ENCODE measurements around the gene LIM2. TPM values are rescaled to one million over a fixed set of nuclear protein-coding genes. Genes with fewer than 3 reads are reported as not detected.

Gene LIM2
- total RNA-seq, 2 donors from 2014 or later: not detected

DNA sequence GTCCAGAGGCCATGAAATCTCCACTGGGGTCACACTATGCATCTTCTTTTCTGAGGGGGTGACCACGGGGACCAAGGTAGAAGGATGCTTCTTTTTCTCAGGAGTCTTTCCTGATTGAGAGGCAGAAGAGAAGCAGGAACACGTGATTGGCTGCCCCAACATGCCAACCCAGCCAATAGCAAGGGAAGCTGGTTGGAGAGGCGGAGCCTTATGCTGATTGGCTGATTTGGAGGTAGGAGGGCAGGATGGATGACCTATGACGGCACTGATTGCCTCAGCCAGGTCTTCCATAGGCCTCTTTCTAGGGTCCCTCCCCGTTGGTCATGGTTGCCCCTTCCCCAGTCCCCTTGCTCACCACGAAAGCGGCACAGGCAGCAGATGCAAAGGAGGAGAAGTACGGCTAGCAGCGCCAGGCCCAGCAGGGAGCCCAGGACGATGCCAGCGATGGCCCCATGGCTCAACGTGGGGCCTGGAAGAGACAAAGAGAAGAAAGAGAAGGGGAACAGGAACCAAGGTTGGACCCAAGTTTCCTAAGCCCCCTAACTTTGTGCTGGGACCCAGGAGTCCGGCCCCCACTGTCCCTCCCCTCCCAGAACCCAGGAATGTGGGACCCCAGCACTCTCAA is 53.8 kb downstream of the LIM2 start:
- Histone ChIP-seq H3K9me3 (no peaks in the 10 kb centered on the region), H3K4me1 (ENCODE audit: control insufficient read depth in 1 of 2, low read depth in 2 of 2) (peaks cover 0 to under 1% of the 10 kb centered on the region in 2 donors), H3K36me3 (no peaks in the 10 kb centered on the region), H3K4me3 (no peak overlapping the region), H3K27ac (no peak overlapping the region), H3K27me3 (replicated peaks; ENCODE audit: insufficient read depth) (no peaks in the 10 kb centered on the region)
- TF ChIP-seq, protein P1, sequence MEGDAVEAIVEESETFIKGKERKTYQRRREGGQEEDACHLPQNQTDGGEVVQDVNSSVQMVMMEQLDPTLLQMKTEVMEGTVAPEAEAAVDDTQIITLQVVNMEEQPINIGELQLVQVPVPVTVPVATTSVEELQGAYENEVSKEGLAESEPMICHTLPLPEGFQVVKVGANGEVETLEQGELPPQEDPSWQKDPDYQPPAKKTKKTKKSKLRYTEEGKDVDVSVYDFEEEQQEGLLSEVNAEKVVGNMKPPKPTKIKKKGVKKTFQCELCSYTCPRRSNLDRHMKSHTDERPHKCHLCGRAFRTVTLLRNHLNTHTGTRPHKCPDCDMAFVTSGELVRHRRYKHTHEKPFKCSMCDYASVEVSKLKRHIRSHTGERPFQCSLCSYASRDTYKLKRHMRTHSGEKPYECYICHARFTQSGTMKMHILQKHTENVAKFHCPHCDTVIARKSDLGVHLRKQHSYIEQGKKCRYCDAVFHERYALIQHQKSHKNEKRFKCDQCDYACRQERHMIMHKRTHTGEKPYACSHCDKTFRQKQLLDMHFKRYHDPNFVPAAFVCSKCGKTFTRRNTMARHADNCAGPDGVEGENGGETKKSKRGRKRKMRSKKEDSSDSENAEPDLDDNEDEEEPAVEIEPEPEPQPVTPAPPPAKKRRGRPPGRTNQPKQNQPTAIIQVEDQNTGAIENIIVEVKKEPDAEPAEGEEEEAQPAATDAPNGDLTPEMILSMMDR (IDR thresholded peaks at IDR 0.05): no peak
- DNase-seq (ENCODE audit: low spot score) (no peak), ATAC-seq (ENCODE audit: insufficient number of reproducible peaks, low FRiP score, low read depth) (no peak)

DNA sequence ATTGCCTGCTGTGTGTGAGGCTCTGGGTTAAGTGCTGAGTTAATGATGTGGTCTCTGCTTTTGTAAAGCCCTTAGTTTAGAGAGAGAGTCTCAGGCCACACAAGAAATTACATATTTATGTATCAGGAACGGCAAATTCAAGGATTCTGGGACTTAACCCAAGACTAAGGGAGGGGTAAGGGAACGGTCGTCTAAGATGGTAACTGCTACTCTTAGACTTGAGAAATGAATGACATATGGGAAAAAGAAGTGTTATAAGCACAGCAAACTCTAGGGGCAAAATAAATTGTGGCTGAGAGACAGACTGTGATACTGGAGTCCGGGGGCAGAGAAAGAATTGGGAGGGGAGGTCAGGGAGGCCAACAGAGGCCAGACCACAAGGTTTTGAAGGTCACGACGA is 56.1 kb downstream of the LIM2 start:
- Histone ChIP-seq H3K27ac (no peak overlapping the region), H3K36me3 (no peaks in the 10 kb centered on the region), H3K4me1 (ENCODE audit: control insufficient read depth in 1 of 2, low read depth in 2 of 2) (no peaks in the 10 kb centered on the region), H3K27me3 (replicated peaks; ENCODE audit: insufficient read depth) (no peaks in the 10 kb centered on the region), H3K9me3 (no peaks in the 10 kb centered on the region), H3K4me3 (no peak overlapping the region)
- ATAC-seq (ENCODE audit: insufficient number of reproducible peaks, low FRiP score, low read depth): no peak
- no peak for DNase-seq (ENCODE audit: low spot score)
- TF ChIP-seq, protein P1 (IDR thresholded peaks at IDR 0.05): no peak

DNA sequence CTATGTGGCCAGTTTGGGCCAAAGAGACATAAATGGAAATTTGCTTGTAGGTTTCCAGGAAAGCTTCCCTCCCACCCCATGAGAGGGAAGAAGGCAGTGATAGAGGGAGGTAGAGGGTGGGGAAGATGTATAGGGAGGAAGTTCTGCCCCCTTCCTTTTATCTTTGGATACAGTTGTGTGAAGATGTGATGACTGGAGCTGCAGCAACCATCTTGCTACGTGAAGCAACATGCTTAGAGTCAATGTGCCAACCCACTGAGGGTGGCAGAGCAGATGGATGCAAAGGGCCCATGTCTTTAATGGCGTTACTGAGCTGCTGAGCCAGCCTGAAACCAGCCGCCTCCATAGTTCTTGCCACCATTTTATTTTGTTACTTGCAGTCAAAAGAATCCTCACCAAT is 56.6 kb downstream of the LIM2 start:
- no peaks in the 10 kb centered on the region for H3K36me3 ChIP-seq
- no peak overlapping the region for H3K4me3 ChIP-seq
- H3K27ac ChIP-seq: no peak overlapping the region
- H3K9me3 ChIP-seq: no peaks in the 10 kb centered on the region
- DNase-seq (ENCODE audit: low spot score): no peak
- TF ChIP-seq, protein P1 (IDR thresholded peaks at IDR 0.05): no peak
- H3K4me1 ChIP-seq (ENCODE audit: control insufficient read depth in 1 of 2, low read depth in 2 of 2): no peaks in the 10 kb centered on the region
- ATAC-seq (ENCODE audit: insufficient number of reproducible peaks, low FRiP score, low read depth): no peak
- no peaks in the 10 kb centered on the region for H3K27me3 ChIP-seq (replicated peaks; ENCODE audit: insufficient read depth)

DNA sequence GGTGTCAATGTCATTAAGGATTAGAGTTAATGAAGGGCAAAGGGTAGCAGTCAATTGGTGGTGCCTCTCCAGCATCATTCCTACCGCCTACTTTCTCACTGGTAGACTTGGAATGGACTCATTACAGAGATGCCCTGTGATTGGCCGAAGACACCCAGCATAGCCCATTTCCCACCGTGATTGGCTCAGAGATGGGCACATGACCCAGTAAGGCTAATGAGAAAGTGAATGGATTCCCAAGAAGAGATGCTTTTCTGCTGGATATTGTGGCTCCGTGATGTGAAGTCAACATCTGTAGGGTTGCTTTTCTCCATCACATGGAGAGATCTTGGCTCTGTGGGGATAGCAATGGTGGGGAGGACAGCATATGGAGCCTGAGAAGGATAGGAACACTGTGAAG is 57.4 kb downstream of the LIM2 start:
- no peak for DNase-seq (ENCODE audit: low spot score)
- H3K36me3 ChIP-seq: no peaks in the 10 kb centered on the region
- no peaks in the 10 kb centered on the region for H3K4me1 ChIP-seq (ENCODE audit: control insufficient read depth in 1 of 2, low read depth in 2 of 2)
- H3K4me3 ChIP-seq: no peak overlapping the region
- no peaks in the 10 kb centered on the region for H3K9me3 ChIP-seq
- no peak for ATAC-seq (ENCODE audit: insufficient number of reproducible peaks, low FRiP score, low read depth)
- TF ChIP-seq, protein P1 (IDR thresholded peaks at IDR 0.05): no peak
- H3K27me3 ChIP-seq (replicated peaks; ENCODE audit: insufficient read depth): no peaks in the 10 kb centered on the region
- H3K27ac ChIP-seq: no peak overlapping the region

Other genes starting within 250 kb of the LIM2 start
- gene SIGLEC7, start 245.7 kb downstream of the LIM2 start, total RNA-seq: 1 to 10 TPM; 2.4 to 5.9 TPM
- 10 to 100 TPM in 1 of 2 donors, 1 to 10 TPM in 1; 8.1 to 11.7 TPM for gene CD33, start 162.9 kb downstream of the LIM2 start, total RNA-seq
- not detected for gene SIGLECL1, start 136.9 kb downstream of the LIM2 start, total RNA-seq
- gene IGLON5, start 76.3 kb downstream of the LIM2 start, total RNA-seq: 1 to 10 TPM in 1 of 2 donors, not detected in 1; 1.6 TPM
- 1 to 10 TPM in 1 of 2 donors, under 1 TPM in 1; 0.54 to 1.6 TPM for gene VSIG10L, start 45.8 kb downstream of the LIM2 start, total RNA-seq
- 10 to 100 TPM; 32.7 to 56.5 TPM for gene ETFB, start 21.6 kb downstream of the LIM2 start, total RNA-seq
- gene CLDND2, start 19.0 kb downstream of the LIM2 start, total RNA-seq: not detected
- 1 to 10 TPM in 1 of 2 donors, under 1 TPM in 1; 0.54 to 4.4 TPM for gene NKG7, start 15.3 kb downstream of the LIM2 start, total RNA-seq
- gene C19orf84, start 2.6 kb upstream of the LIM2 start, total RNA-seq: 1 to 10 TPM in 1 of 2 donors, not detected in 1; 1.4 TPM
- gene SIGLEC10, start 29.7 kb upstream of the LIM2 start, total RNA-seq: 10 to 100 TPM; 13.3 to 20.3 TPM
- gene SIGLEC8, start 70.5 kb upstream of the LIM2 start, total RNA-seq: under 1 TPM; 0.28 to 0.41 TPM
- gene CEACAM18, start 90.6 kb upstream of the LIM2 start, total RNA-seq: not detected
- 1 to 10 TPM in 1 of 2 donors, not detected in 1; 2.2 TPM for gene SIGLEC12, start 113.8 kb upstream of the LIM2 start, total RNA-seq
- gene SIGLEC6, start 143.7 kb upstream of the LIM2 start, total RNA-seq: 1 to 10 TPM in 1 of 2 donors, under 1 TPM in 1; 0.56 to 1.6 TPM
- gene ZNF175, start 183.3 kb upstream of the LIM2 start, total RNA-seq: 10 to 100 TPM in 1 of 2 donors, 1 to 10 TPM in 1; 6.6 to 15.6 TPM
- 1 to 10 TPM in 1 of 2 donors, not detected in 1; 1.4 TPM for gene SIGLEC5, start 242.4 kb upstream of the LIM2 start, total RNA-seq

Measured in thoracic aorta (tissue), 2 donors.